GM19452 (cell line): ENCODE results near the gene ZNF282.
"Not testable (repeated sequence)": the region's sequence is repeated elsewhere in the genome, so short reads cannot be mapped to it uniquely, and the experiment has no call there.

Experiments used
- ATAC-seq: cut with Tn5 transposase; IDR thresholded peaks from one replicate; pipeline ENCODE4 v1.9.1; 2021; ENCODE audit not compliant: unreplicated experiment

Gene ZNF282

GRCh38 chr7:149253665-149254064 lies 58.3 kb downstream of the ZNF282 start:
- ATAC-seq: no peak

GRCh38 chr7:149254181-149254858 lies 59.0 kb downstream of the ZNF282 start:
- ATAC-seq: no peak

DNA sequence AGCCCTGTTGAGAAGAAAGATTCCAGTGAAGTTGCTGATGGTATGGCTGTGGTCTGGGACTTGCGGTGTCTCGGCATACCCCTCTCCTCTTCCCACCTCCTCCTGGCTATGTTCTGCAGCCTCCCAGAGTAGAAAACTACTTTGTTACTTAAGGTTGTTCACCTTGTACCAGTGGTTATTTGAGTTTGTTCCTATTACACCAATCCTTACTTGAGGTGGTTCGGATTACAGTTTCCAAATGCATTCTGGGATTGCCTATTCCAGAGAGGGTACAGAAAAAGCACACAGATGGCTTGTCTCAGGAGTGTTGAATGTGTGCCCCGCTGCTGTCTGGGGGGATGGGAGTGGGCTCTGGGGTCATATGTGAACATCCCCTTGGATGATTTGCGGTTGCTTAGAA lies 59.8 kb downstream of the ZNF282 start:
- ATAC-seq: no peak

DNA sequence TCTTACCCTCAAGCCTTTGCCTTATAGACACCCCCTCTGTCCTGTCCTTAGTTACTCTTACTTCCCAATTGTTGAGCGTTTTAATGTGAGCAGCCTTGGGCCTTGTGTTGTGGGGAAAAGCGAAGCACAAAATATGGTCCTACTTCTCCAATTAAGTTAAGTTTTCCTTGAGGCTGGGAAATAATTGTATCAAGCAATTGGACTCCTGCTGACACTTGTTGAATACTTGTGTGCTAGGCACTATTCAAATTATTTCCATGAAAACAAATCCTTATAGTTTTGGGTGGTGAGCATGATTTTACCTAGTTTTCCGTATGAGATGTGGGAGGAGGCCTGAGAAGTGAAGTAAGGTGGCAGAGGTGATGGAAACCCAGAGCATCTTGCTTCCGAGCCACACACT lies 61.2 kb downstream of the ZNF282 start:
- ATAC-seq: no peak

DNA sequence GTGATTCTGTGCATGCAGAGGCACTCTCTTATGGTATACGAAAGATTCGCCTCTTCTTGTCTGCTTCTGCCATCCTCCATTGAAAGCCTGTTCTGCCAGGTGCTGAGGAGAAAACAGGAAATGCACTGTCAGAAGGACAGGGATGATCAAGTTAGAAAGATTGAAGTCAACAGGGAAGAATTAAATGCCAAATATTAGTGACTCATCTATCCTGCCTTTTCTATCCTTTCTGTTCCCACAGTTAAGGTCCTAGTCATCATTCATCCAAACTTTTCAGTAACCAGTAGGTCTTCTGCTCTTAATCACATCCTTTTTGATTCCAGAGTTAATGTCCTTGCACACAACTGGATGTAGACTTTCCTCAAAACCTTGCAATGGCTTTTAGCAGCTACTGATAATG lies 61.8 kb downstream of the ZNF282 start:
- no peak for ATAC-seq

DNA sequence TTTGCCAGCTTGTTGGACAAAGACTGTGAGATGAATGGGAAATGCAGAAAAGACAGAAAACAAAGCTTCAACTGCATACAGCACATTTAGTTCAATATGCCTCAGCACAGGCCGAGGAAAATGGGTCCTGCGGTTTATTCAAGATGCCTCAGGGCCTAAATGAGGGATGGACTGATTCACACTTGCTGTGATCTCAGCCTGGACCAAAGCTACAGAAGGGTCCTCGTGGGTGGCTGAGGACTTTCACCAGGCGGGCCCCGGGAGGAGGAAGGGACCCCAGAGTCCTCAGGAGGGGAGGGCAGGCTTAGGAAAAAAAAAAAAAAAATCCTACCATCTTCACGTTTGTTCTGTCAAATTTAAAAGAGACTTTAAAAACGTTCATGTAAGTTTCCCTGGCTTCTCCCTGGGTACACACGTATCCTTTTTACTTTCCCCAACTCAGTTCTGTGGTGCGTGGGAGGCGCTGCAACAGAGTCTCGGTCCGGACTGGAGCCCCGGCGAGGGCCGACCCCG lies 66.0 kb downstream of the ZNF282 start:
- ATAC-seq: no peak

GRCh38 chr7:149261829-149262617 lies 66.7 kb downstream of the ZNF282 start, which contains the start of gene ZNF783:
Gene ZNF783 (plus strand): TSS chr7:149262196. CDS start chr7:149262334, 138 bp downstream.
- peak; percentile 85 for ATAC-seq

GRCh38 chr7:149266451-149266850 lies 71.1 kb downstream of the ZNF282 start:
- ATAC-seq: no peak

- ATAC-seq: no peak
These were observed 72.4 kb downstream of the ZNF282 start for GRCh38 chr7:149267733-149268132.

DNA sequence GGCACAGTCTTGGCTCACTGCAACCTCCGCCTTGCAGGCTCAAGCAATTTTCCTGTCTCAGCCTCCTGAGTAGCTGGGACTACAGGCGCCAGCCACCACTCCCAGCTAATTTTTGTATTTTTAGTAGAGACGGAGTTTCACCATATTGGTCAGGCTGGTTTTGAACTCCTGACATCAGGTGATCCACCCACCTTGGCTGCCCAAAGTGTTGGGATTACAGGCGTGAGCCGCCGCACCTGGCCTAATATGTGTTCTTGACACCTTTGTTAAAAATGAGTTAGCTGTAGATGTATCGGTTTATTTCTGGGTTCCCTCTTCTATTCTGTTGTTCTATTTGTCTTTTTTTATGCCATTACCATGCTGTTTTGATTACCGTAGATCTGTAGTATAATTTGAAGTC lies 79.1 kb downstream of the ZNF282 start:
- not testable (repeated sequence) for ATAC-seq
